Prostate gland (tissue), 2 donors: Measurements from ENCODE around the gene SLF1. TPM values are rescaled to one million over a fixed set of nuclear protein-coding genes. Genes with fewer than 3 reads are reported as not detected.

ENCODE experiments used
- DNase-seq: peaks from one replicate; pipeline ENCODE4 v3.0.0-alpha.2; 2019; ENCODE audit warnings: low spot score
- H3K27ac ChIP-seq, 2 donors: fragments of 200-600 bp; sonication (generic); 2 replicates each; pipeline ENCODE4 v1.5.1; 2017 to 2019
- H3K27me3 ChIP-seq: fragments of 200-600 bp; sonication (generic); replicated peaks from 2 replicates; pipeline ENCODE4 v1.5.1; 2019; ENCODE audit not compliant: insufficient read depth
- H3K36me3 ChIP-seq, 2 donors: fragments of 200-600 bp; sonication (generic); 1 replicate in 1 of 2; 2 replicates in 1 of 2; pipeline versions ENCODE4 v1.5.1 to v1.8.1; 2017 to 2019
- H3K4me1 ChIP-seq: fragments of 200-600 bp; sonication (generic); replicated peaks from 2 replicates; pipeline ENCODE4 v1.5.1; 2019
- H3K4me3 ChIP-seq, 2 donors: fragments of 200-600 bp; sonication (generic); 2 replicates each; pipeline ENCODE4 v1.5.1; 2017 to 2019
- H3K9me3 ChIP-seq: fragments of 200-600 bp; sonication (generic); 2 replicates; pipeline ENCODE4 v1.5.1; 2017
- CTCF ChIP-seq, 4 experiments: fragments of 200-600 bp in 2 of 4; fragments of 450-650 bp in 2 of 4; sonication (generic) in 2 of 4; IDR thresholded peaks; 1 replicate in 3 of 4; 2 replicates in 1 of 4; pipeline ENCODE4 v1.5.1; 2016 to 2019; ENCODE audit warnings: antibody characterized with exemption in 4 of 4, mild to moderate bottlenecking in 2 of 4, moderate library complexity in 2 of 4
- POLR2A ChIP-seq: fragments of 450-650 bp; IDR thresholded peaks from one replicate; pipeline ENCODE4 v1.6.1; 2016; ENCODE audit warnings: antibody characterized with exemption, mild to moderate bottlenecking
- POLR2AphosphoS5 ChIP-seq: sonication (generic); formaldehyde crosslinking; IDR thresholded peaks from one replicate; pipeline ENCODE4 v1.6.1; 2017; ENCODE audit warnings: antibody characterized with exemption
- WGBS: methylation state at CpG from one replicate; pipeline ENCODE4 v1.1.5; 2018; 5-methylcytosine and 5-hydroxymethylcytosine counted together
- intact Hi-C: fragments of 100-400 bp; cut with DNase I; formaldehyde crosslinking; loops from one replicate; pipeline ENCODE4 v1.14.2; 2022
- total RNA-seq, 2 donors: library from RNA; depleted of rRNA; stranded (reverse); fragments of >200 nt; gene quantifications; one replicate each; pipeline ENCODE4 v1.1.0, GENCODE V29; 2016

The SLF1 gene
- total RNA-seq, 2 donors from 2014 or later, result 4.6 to 34.4 TPM

GRCh38 chr5:94709277-94709676 lies 90.8 kb downstream of the SLF1 start:
- TF ChIP-seq POLR2A (no peak), POLR2AphosphoS5 (no peak), CTCF (IDR thresholded peaks at IDR 0.05) (no peak)
- Histone ChIP-seq H3K27me3 (no peaks in the 10 kb centered on the region), H3K36me3 (no peaks in the 10 kb centered on the region), H3K27ac (no peak overlapping the region), H3K4me1 (no peaks in the 10 kb centered on the region), H3K9me3 (no peaks in the 10 kb centered on the region), H3K4me3 (no peak overlapping the region)
- WGBS, result 61% methylated on average over 1 of the region's 1 CpG
- no peak for DNase-seq
- intact Hi-C loops, result no loop called here

GRCh38 chr5:94711785-94712184 lies 93.3 kb downstream of the SLF1 start:
- H3K27me3 ChIP-seq, result no peaks in the 10 kb centered on the region
- H3K4me3 ChIP-seq, result no peak overlapping the region
- DNase-seq, result no peak
- no peak for TF ChIP-seq POLR2AphosphoS5
- no peak for TF ChIP-seq CTCF (IDR thresholded peaks at IDR 0.05)
- TF ChIP-seq POLR2A, result no peak
- no peaks in the 10 kb centered on the region for H3K36me3 ChIP-seq
- intact Hi-C loops, result no loop called here
- H3K27ac ChIP-seq, result no peak overlapping the region
- H3K4me1 ChIP-seq, result no peaks in the 10 kb centered on the region
- H3K9me3 ChIP-seq, result no peaks in the 10 kb centered on the region

GRCh38 chr5:94715768-94716167 lies 97.3 kb downstream of the SLF1 start:
- H3K4me3 ChIP-seq, result no peak overlapping the region
- TF ChIP-seq POLR2A, result no peak
- TF ChIP-seq CTCF (IDR thresholded peaks at IDR 0.05), result no peak
- no peak for TF ChIP-seq POLR2AphosphoS5
- no peaks in the 10 kb centered on the region for H3K36me3 ChIP-seq
- no peaks in the 10 kb centered on the region for H3K4me1 ChIP-seq
- H3K9me3 ChIP-seq, result no peaks in the 10 kb centered on the region
- WGBS, result 61% methylated on average over 3 of the region's 3 CpGs
- no peak overlapping the region for H3K27ac ChIP-seq
- no peak for DNase-seq
- no peaks in the 10 kb centered on the region for H3K27me3 ChIP-seq
- intact Hi-C loops, result no loop called here

GRCh38 chr5:94725142-94725541 lies 106.7 kb downstream of the SLF1 start:
- TF ChIP-seq POLR2A, result no peak
- TF ChIP-seq CTCF (IDR thresholded peaks at IDR 0.05), result no peak
- TF ChIP-seq POLR2AphosphoS5, result no peak
- Histone ChIP-seq H3K27ac (no peak overlapping the region), H3K4me1 (no peaks in the 10 kb centered on the region), H3K4me3 (no peak overlapping the region), H3K9me3 (no peaks in the 10 kb centered on the region), H3K27me3 (no peaks in the 10 kb centered on the region), H3K36me3 (no peaks in the 10 kb centered on the region)
- WGBS, result 50% methylated on average over 1 of the region's 1 CpG
- no peak for DNase-seq
- intact Hi-C loops, result no loop called here

GRCh38 chr5:94731471-94731870 lies 113.0 kb downstream of the SLF1 start:
- Histone ChIP-seq H3K9me3 (no peaks in the 10 kb centered on the region), H3K27me3 (no peaks in the 10 kb centered on the region), H3K27ac (no peak overlapping the region), H3K36me3 (no peaks in the 10 kb centered on the region), H3K4me3 (no peak overlapping the region), H3K4me1 (no peaks in the 10 kb centered on the region)
- TF ChIP-seq CTCF (IDR thresholded peaks at IDR 0.05) (no peak), POLR2AphosphoS5 (no peak), POLR2A (no peak)
- intact Hi-C loops, result no loop called here
- whole genome bisulfite sequencing, result 14% methylated on average over 1 of the region's 1 CpG
- DNase-seq, result no peak
